22Rv1 (cell line): Measurements from ENCODE around the gene PRPF8.

Experiments used
- ZFX ChIP-seq: fragments of 450-650 bp; IDR thresholded peaks from 2 replicates; pipeline ENCODE4 v1.6.1; 2017; ENCODE audit warnings: antibody characterized with exemption, borderline replicate concordance
- TF ChIP-seq, protein P1 (sequence below): fragments of 450-650 bp; IDR thresholded peaks from 2 replicates; pipeline ENCODE4 v1.5.1; 2017; ENCODE audit warnings: mild to moderate bottlenecking

DNA sequence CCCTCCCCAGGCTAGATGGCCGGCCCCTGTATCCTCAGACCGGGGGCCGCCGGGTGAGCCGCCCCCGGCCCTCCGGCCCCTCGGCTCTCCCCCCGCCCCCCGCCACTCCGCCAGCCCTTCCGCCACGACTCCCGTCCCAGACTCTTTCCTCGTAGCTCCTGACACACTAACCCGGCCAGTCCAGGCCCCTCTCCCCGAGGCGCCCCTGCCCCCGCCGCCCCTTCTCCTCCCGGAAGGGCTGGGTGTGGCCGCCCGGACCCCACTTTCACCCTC is 31.1 kb upstream of the PRPF8 start:
- TF ChIP-seq, protein P1, sequence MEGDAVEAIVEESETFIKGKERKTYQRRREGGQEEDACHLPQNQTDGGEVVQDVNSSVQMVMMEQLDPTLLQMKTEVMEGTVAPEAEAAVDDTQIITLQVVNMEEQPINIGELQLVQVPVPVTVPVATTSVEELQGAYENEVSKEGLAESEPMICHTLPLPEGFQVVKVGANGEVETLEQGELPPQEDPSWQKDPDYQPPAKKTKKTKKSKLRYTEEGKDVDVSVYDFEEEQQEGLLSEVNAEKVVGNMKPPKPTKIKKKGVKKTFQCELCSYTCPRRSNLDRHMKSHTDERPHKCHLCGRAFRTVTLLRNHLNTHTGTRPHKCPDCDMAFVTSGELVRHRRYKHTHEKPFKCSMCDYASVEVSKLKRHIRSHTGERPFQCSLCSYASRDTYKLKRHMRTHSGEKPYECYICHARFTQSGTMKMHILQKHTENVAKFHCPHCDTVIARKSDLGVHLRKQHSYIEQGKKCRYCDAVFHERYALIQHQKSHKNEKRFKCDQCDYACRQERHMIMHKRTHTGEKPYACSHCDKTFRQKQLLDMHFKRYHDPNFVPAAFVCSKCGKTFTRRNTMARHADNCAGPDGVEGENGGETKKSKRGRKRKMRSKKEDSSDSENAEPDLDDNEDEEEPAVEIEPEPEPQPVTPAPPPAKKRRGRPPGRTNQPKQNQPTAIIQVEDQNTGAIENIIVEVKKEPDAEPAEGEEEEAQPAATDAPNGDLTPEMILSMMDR, result no peak
- no peak for TF ChIP-seq ZFX
